NCI-H345 (cell line): ENCODE measurements around the gene CKAP2L.
"Not testable (repeated sequence)": the region's sequence is repeated elsewhere in the genome, so short reads cannot be mapped to it uniquely, and the experiment has no call there.

Source experiments
- DNase-seq: peaks from one replicate; lab custom pipeline; 2025; lab: John Stamatoyannopoulos, UW

Gene CKAP2L

DNA sequence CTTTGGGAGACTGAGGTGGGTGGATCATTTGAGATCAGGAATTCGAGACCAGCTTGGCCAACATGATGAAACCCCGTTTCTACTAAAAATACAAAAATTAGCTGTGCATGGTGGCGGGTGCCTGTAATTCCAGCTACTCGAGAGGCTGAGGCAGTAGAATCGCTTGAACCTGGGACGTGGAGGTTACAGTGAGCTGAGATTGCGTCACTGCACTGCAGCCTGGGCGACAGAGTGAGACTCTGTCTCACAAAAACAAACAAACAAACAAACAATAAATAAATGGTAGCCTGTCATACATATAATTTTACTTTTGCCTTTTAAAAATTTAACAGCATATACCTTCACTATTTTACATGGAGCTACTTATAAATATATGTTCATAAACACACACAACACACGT, 57.5 kb downstream of the CKAP2L start:
- not testable (repeated sequence) for DNase-seq

GRCh38 chr2:112706170-112706664, 58.2 kb downstream of the CKAP2L start:
- no peak for DNase-seq

GRCh38 chr2:112705575-112705974, 58.8 kb downstream of the CKAP2L start:
- no peak for DNase-seq

DNA sequence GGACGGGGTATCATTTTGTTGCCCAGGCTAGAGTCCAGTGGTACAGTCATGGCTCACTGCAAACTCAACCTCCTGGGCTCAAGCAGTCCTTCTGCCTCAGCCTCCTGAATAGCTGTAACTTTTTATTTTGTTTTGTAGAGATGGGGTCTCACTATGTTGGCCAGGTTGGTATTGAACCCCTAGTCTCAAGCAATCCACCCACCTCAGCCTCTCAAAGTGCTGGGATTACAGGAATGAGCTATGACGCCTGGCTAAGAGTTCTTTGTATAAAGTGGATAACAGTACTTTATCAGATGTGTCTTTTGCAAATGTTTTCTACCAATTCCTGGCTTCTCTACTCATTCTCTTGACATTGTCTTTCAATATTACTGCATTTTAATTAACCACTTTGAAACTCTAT, 60.7 kb downstream of the CKAP2L start:
- no peak for DNase-seq

DNA sequence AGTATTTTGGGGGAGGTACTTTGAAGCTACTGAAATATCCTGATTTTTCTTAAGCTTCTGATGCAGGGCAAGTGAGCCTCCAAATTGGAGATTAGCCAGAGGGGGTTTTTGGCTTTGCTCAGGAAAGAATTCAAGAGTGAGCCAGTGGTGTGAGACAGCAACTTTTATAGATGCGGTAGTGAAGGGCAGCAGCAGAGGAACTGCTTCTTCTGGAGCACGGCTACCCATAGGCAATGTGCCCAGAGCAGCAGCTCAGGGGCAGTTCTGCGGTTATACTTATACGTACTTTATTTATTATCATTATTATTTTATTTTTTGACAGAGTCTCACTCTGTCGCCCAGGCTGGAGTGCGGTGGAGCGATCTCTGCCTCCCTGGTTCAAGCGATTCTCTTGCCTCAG, 63.4 kb downstream of the CKAP2L start:
- DNase-seq: no peak

DNA sequence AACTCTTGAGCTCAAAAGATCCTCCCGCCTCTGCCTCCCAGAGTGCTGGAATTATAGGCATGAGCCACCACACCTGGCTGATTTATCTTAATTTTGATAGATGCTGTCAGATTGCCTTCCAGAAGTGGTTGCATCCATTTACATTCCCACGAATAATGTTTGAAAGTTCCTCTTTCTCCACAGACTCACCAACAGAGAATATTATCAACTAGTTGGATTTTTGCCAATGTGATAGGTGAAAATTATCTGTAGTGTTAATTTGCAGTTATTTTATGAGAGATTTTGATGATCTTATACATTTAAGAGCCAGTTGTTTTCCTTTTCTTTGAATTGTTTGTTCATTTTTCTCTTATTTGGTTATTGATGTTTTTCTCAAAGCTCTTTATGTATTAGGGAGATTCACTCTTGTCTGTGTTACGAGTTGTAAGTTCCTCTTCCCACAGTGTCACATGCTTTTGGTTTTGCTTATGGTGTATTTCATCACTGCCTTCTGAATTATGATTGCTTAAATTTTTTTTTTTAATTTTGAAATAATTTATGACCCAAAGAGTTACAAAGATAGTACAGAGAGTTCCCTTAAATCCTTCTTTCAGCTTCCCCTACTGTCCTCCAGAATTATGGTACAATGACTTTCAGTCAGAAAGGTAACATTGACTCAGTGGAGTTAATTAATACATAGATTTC, 64.3 kb downstream of the CKAP2L start:
- DNase-seq: no peak

DNA sequence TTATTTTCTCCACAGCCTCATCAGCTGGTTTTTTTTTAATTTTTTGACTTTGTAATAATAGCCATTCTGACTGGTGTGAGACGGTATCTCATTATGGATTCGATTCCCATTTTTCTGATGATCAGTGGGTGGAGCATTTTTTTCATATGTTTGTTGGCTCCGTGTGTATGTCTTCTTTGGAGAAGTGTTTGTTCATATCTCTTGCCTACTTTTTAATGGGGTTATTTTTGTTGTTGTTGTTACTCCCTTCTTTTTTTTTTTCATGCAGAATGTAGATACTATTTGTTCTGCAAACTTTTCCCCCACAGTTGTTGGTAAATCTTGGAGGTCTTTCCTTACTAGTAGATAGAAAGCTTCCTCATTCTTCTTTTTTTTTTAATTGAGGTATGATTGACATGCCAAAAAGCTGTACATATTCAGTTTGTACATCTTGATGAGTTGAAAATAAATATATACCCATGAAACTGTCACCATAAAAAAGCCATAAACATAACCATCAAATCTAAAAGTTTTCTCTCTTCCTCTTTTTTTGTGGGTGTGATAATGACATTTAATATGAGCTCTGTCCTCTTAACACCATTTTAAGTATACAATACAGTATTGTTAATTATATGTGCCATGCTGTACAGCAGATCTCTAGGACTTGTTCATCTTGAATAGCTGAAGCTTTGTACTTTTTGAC, 65.4 kb downstream of the CKAP2L start:
- no peak for DNase-seq

DNA sequence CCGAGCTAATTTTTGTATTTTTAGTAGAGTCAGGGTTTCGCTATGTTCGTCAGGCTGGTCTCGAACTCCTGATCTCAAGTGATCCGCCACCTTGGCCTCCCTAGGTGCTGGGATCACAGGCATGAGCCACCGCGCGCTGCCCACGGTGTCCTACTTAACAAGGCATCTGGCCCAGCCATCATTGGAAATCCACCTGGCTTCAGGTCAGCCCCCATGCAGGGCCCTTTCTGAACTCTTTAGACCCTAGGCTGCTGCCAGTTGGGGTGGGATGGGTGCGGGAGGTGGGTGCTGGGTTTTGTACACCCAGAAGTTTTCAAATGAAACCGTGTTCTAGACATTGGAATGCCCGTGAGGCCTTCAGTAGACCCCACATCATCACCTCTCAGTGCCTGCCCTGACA, 70.2 kb downstream of the CKAP2L start:
- no peak for DNase-seq

GRCh38 chr2:112693596-112693995, 70.8 kb downstream of the CKAP2L start:
- DNase-seq: no peak

DNA sequence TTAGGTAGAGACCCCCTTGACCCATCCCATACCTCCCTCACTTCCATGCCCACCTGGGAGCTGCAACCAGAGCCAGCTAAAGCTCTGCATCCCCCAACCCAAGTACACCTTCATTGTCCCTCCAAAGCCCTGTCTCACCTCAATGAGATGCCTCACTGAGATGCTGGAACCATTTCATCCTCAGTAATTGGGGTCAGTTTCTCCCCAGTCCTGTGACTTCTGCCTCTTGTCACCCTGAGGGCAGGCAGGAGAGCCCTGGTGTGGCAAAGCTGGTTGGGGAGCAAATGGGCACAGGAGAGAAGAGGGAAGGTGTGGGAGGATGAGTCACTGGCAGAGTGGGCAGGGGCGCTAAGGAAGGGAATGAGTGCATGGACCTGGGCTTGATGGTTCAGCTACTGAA, 71.5 kb downstream of the CKAP2L start:
- DNase-seq: no peak

DNA sequence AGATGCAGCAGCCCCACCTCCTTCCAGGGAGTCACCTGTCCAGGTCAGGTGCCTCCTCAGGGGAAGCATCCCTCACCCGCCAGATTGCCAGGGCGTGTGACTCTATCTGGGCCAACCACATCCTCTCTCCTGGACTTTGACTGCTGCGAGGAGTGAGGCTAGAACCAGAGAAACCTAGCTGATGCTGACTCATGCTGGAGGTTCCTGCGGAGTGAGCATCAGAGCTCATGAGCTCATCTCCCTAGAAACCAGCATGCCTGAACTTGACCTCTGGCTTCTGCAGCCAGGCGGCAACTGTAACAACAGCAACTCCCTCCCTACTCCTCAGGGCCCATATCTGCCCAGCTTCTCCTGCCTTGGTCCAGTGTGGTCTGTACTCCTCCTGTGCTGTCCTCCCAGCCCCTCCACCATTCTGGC, 71.9 kb downstream of the CKAP2L start:
- peak; percentile 46 for DNase-seq

GRCh38 chr2:112691881-112692281, 72.5 kb downstream of the CKAP2L start:
- DNase-seq: no peak

GRCh38 chr2:112690853-112691401, 73.5 kb downstream of the CKAP2L start:
- DNase-seq: peak; percentile 13

DNA sequence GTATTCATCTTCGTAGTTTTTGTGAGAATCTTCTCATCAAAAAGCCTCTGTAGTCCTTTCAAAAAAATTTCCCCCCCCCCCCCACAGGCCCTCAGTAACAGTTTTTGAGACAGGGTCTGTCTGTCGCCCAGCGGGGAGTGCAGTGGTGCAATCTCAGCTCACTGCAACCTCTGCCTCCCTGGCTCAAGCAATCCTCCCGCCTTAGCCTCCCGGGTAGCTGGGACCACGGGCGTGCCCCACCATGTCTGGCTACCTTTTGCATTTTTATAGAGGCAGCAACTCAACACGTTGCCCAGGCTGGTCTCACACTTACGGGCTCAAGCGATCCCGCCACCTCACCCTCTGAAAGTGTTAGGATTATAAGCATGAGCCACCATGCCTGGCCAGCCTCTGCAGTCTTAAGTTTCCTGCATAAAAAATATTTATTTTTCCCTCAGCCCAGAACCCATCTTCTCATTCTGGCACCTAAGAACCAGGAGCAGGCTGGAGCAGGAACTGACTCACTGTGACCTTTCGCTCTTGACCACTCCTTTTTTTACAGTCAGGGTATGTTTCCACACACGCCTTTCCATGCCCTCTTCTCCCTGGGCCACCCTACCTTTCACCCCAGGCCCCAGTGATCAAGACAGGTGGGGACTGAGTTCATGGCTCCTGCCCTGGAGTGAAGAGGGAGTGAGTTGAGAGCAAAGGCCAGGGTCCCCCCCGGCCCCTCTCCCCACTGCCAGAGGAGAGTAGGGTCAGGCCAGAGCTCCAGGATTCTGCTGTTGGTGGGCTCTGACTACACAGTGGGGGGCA, 76.1 kb downstream of the CKAP2L start:
- no peak for DNase-seq

DNA sequence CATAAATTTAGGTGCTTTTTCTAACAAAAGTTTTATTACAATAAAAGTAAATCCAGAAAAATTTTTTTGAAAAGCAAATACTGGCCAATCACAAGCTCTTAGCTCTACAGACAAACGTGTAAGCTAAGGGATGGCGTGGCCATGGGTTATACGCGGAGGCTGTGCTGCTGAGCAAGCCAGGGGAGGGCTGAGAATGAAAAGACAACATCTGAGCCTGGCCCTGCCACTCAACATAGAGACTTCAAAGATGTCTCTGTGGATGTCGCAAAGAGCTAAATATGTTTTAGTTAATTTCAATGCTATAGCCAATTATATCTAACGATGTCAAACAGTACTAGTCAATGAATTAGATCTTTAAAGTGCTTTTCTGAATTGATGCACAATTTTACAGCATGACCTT, 76.9 kb downstream of the CKAP2L start:
- DNase-seq: no peak
